ENCODE data around the gene EPB41L3. TPM values are rescaled to one million over a fixed set of nuclear protein-coding genes. Genes with fewer than 3 reads are reported as not detected.

EPB41L3 gene
- total RNA-seq, 4 donors from 2014 or later, result 9.6 to 37.0 (median 13.5) TPM

- Histone ChIP-seq H3K4me1 (no peaks in the 10 kb centered on the region), H3K9me3 (no peaks in the 10 kb centered on the region), H3K4me3 (no peak overlapping the region), H3K27me3 (no peaks in the 10 kb centered on the region), H3K27ac (no peak overlapping the region), H3K36me3 (no peaks in the 10 kb centered on the region)
- WGBS, result 91% methylated on average over 7 of the region's 7 CpGs
- no peak for DNase-seq (ENCODE audit: low spot score in 2 of 2)
- TF ChIP-seq CTCF (IDR thresholded peaks at IDR 0.05), result no peak
- no peak for TF ChIP-seq POLR2AphosphoS5 (IDR thresholded peaks at IDR 0.05)
- TF ChIP-seq EP300 (IDR thresholded peaks at IDR 0.05), result no peak
- TF ChIP-seq POLR2A (IDR thresholded peaks at IDR 0.05), result no peak
Measured at GRCh38 chr18:5447442-5447841, 96.4 kb downstream of the EPB41L3 start.

GRCh38 chr18:5444847-5445246 is 99.0 kb downstream of the EPB41L3 start:
- no peak for TF ChIP-seq EP300 (IDR thresholded peaks at IDR 0.05)
- TF ChIP-seq POLR2A (IDR thresholded peaks at IDR 0.05), result no peak
- TF ChIP-seq CTCF (IDR thresholded peaks at IDR 0.05), result no peak
- TF ChIP-seq POLR2AphosphoS5 (IDR thresholded peaks at IDR 0.05), result no peak
- Histone ChIP-seq H3K27me3 (no peaks in the 10 kb centered on the region), H3K9me3 (no peaks in the 10 kb centered on the region), H3K4me1 (no peaks in the 10 kb centered on the region), H3K4me3 (no peak overlapping the region), H3K36me3 (no peaks in the 10 kb centered on the region), H3K27ac (no peak overlapping the region)
- DNase-seq (ENCODE audit: low spot score in 2 of 2), result no peak
- 83% methylated on average over 4 of the region's 4 CpGs for WGBS

GRCh38 chr18:5444269-5444668 is 99.5 kb downstream of the EPB41L3 start:
- Histone ChIP-seq H3K4me1 (no peaks in the 10 kb centered on the region), H3K36me3 (no peaks in the 10 kb centered on the region), H3K9me3 (no peaks in the 10 kb centered on the region), H3K27ac (no peak overlapping the region), H3K4me3 (no peak overlapping the region), H3K27me3 (no peaks in the 10 kb centered on the region)
- no peak for TF ChIP-seq CTCF (IDR thresholded peaks at IDR 0.05)
- no peak for TF ChIP-seq POLR2A (IDR thresholded peaks at IDR 0.05)
- no peak for TF ChIP-seq EP300 (IDR thresholded peaks at IDR 0.05)
- no peak for TF ChIP-seq POLR2AphosphoS5 (IDR thresholded peaks at IDR 0.05)
- 32% methylated on average over 3 of the region's 3 CpGs for WGBS
- DNase-seq (ENCODE audit: low spot score in 2 of 2), result no peak

- Histone ChIP-seq H3K9me3 (no peaks in the 10 kb centered on the region), H3K4me1 (no peaks in the 10 kb centered on the region), H3K27me3 (no peaks in the 10 kb centered on the region), H3K36me3 (peaks cover 3% of the 10 kb centered on the region), H3K4me3 (no peak overlapping the region), H3K27ac (no peak overlapping the region)
- 65% methylated on average over 3 of the region's 3 CpGs for WGBS
- no peak for DNase-seq (ENCODE audit: low spot score in 2 of 2)
- TF ChIP-seq EP300 (IDR thresholded peaks at IDR 0.05) (no peak), POLR2AphosphoS5 (IDR thresholded peaks at IDR 0.05) (no peak), CTCF (IDR thresholded peaks at IDR 0.05) (no peak), POLR2A (IDR thresholded peaks at IDR 0.05) (no peak)
Measured at GRCh38 chr18:5439986-5440696, 103.7 kb downstream of the EPB41L3 start.

GRCh38 chr18:5434425-5434824 is 109.4 kb downstream of the EPB41L3 start:
- no peaks in the 10 kb centered on the region for H3K4me1 ChIP-seq
- TF ChIP-seq POLR2A (IDR thresholded peaks at IDR 0.05) (no peak), EP300 (IDR thresholded peaks at IDR 0.05) (no peak)
- H3K9me3 ChIP-seq, result no peaks in the 10 kb centered on the region
- H3K27ac ChIP-seq, result no peak overlapping the region
- H3K4me3 ChIP-seq, result no peak overlapping the region
- 89% methylated on average over 4 of the region's 4 CpGs for WGBS
- no peak for DNase-seq (ENCODE audit: low spot score in 2 of 2)
- no peaks in the 10 kb centered on the region for H3K27me3 ChIP-seq
- peaks cover 3% of the 10 kb centered on the region for H3K36me3 ChIP-seq

Data from suprapubic skin (tissue), 4 donors.